Prostate gland (tissue), 2 donors: ENCODE results near the gene GLT1D1.

Experiments
- POLR2A ChIP-seq: fragments of 450-650 bp; IDR thresholded peaks from one replicate; pipeline ENCODE4 v1.6.1; 2016; ENCODE audit warnings: antibody characterized with exemption, mild to moderate bottlenecking
- POLR2AphosphoS5 ChIP-seq: sonication (generic); formaldehyde crosslinking; IDR thresholded peaks from one replicate; pipeline ENCODE4 v1.6.1; 2017; ENCODE audit warnings: antibody characterized with exemption
- TF ChIP-seq, protein P1 (sequence below), 4 experiments: fragments of 200-600 bp in 2 of 4; fragments of 450-650 bp in 2 of 4; sonication (generic) in 2 of 4; IDR thresholded peaks; 1 replicate in 3 of 4; 2 replicates in 1 of 4; pipeline ENCODE4 v1.5.1; 2016 to 2019; ENCODE audit warnings: antibody characterized with exemption in 4 of 4, mild to moderate bottlenecking in 2 of 4, moderate library complexity in 2 of 4

DNA sequence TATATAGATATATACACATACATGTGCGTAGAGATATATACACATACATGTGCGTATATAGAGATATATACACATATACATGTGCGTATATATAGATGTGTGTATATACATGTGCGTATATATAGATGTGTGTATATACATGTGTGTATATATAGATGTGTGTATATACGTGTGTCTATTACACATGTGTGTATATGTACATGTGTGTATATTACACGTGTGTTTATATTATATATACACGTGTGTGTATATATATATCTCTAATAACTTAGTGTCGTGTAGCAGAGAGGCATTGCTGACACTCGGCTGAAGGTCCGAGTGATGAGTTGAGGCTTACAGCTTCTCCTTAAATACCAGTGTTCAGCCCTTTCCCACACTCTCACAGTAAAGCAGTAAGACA is 133.7 kb downstream of the GLT1D1 start:
- TF ChIP-seq, protein P1, sequence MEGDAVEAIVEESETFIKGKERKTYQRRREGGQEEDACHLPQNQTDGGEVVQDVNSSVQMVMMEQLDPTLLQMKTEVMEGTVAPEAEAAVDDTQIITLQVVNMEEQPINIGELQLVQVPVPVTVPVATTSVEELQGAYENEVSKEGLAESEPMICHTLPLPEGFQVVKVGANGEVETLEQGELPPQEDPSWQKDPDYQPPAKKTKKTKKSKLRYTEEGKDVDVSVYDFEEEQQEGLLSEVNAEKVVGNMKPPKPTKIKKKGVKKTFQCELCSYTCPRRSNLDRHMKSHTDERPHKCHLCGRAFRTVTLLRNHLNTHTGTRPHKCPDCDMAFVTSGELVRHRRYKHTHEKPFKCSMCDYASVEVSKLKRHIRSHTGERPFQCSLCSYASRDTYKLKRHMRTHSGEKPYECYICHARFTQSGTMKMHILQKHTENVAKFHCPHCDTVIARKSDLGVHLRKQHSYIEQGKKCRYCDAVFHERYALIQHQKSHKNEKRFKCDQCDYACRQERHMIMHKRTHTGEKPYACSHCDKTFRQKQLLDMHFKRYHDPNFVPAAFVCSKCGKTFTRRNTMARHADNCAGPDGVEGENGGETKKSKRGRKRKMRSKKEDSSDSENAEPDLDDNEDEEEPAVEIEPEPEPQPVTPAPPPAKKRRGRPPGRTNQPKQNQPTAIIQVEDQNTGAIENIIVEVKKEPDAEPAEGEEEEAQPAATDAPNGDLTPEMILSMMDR (IDR thresholded peaks at IDR 0.05) = no peak
- no peak for TF ChIP-seq POLR2A
- no peak for TF ChIP-seq POLR2AphosphoS5
